ENCODE measurements around the gene MBD1.

Gene MBD1

DNA sequence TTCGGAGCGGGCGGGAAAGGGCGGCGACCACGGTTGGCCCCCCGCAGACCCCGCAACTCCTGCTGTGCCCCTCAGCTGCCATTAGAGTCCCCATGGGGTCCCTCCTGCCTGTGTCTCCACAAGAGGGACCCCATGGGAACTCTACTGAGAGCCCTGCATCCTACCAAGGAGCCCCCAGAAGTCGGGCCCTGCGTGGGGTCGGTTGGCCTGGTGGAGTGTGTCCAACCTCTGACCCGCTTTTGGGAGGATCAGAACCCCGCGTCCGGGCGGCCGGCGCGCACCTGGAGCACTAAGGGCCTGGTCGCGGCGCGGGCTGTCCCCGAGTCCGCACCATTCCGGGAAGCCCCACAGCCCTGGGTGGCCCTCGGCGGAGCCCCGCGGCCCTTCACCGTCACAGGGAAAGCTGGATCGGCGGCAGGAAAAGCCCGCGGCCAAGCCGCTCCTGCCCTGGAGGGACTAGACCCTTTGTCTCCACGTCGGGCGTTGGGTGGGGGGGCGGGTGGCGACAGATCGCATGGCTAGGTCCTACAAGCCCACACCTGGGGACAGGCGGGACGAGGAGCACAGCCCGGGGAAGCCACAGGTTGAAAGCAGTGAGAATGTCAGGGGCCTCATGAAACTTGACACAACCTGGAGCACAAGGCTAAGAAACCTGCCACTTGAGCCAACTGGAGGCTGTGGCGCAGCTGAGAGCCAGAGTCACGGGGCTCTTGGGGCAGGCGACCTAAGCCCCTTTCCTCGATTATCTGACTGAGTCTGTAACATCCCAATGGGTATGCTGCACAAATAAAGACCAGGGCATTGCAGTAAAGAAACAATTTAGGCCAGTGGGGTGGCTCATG, 17.3 kb upstream of the MBD1 start:
- no peaks in the 10 kb centered on the region for H3K27me3 ChIP-seq (replicated peaks; ENCODE audit: insufficient read depth, low read length)
- no peaks in the 10 kb centered on the region for H3K9me3 ChIP-seq (replicated peaks; ENCODE audit: insufficient read depth, low read length)
- no peaks in the 10 kb centered on the region for H3K36me3 ChIP-seq (replicated peaks; ENCODE audit: insufficient read depth, low read length)
- no peak for DNase-seq
- H3F3A ChIP-seq (ENCODE audit: insufficient read depth, low read length) = no peaks in the 10 kb centered on the region
- H3K4me1 ChIP-seq (ENCODE audit: low read length) = no peaks in the 10 kb centered on the region
- no peak for TF ChIP-seq CTCF (IDR thresholded peaks at IDR 0.05; ENCODE audit: low read length)
- H2AFZ ChIP-seq (ENCODE audit: low read length) = no peak overlapping the region
- H3K79me2 ChIP-seq (ENCODE audit: low read length) = no peaks in the 10 kb centered on the region
- H3K27ac ChIP-seq (ENCODE audit: low read length) = no peak overlapping the region
- H4K20me1 ChIP-seq (ENCODE audit: insufficient read depth, low read length) = no peaks in the 10 kb centered on the region
- H3K4me3 ChIP-seq (ENCODE audit: low read length) = peak overlapping the region; percentile 49
- H3K4me2 ChIP-seq (ENCODE audit: low read depth, low read length) = peak overlapping the region; percentile 78; the same call in 1 of the 2 replicates
- no peak overlapping the region; the same call in 1 of the 2 replicates for H3K9ac ChIP-seq (ENCODE audit: low read length)
- no peaks in the 10 kb centered on the region for H3K9me2 ChIP-seq (replicated peaks; ENCODE audit: insufficient read depth, low read length)

DNA sequence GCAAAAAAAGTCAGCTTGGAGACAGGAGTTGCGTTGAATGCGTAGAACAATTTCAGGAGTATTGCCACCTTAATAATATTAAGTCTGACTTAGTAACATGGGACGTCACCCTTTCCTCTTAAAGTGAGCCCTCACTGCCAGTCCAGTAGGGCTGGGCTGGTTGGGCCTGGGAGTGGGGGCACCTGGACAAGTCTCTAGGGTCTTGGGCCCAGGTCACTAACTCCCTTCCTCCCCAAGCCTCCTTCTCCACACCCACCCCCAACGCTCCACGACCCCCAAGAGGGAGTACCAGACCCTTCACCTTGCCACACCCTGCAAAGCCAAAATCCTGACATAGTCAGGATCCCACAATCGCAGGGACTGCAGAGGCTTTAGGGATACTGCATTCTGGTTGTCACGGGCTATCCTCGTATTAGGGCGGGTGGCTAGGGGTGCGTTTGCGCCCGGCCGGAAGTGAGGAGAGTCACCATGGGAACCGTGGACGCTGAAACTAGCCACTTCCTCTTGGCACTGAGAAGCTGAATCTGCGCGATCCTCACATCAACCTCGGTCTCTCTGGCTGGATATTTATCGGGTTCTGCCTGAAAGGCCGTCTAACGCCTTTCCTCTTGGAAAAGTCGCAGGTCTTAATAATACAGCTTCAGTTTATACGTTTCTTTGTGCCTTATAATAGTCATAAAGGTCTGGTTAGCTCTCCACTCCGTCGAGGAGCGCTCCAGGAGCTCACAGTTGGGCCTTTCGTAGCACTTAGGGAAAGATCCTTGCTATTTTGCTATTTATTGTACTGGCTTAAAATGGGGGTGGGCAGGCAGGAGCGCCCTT, 16.5 kb upstream of the MBD1 start:
- TF ChIP-seq EZH2 (optimal IDR thresholded peaks at IDR 0.05; ENCODE audit: low read depth, low read length) (no peak), CTCF (IDR thresholded peaks at IDR 0.05; ENCODE audit: low read length) (no peak), EZH2phosphoT487 (IDR thresholded peaks at IDR 0.05; ENCODE audit: low read length) (no peak)
- H3K4me2 ChIP-seq (ENCODE audit: low read depth, low read length) = peak overlapping the region; percentile 78
- peak overlapping the region; percentile 49 for H3K4me3 ChIP-seq (ENCODE audit: low read length)

DNA sequence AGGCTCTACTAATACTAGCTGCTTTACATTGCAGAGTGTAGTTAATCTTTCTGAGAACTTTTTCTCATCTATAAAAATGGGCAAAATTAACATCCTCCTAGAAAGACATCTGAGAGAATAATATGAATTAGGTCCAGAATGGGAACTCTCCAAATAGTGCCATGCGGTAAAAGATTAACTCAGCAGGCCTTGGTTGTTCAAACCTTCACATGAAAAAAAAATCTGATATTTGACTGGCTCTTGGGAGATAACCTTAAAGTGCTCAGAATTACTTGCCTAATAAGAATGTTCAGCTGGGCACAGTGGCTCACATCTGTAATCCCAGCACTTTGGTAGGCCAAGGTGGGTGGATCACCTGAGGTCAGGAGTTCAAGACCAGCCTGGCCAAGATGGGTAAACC, 11.7 kb upstream of the MBD1 start:
- Histone ChIP-seq H3F3A (ENCODE audit: insufficient read depth, low read length) (no peaks in the 10 kb centered on the region), H3K4me3 (ENCODE audit: low read length) (no peak overlapping the region), H3K36me3 (replicated peaks; ENCODE audit: insufficient read depth, low read length) (no peaks in the 10 kb centered on the region), H3K27me3 (replicated peaks; ENCODE audit: insufficient read depth, low read length) (no peaks in the 10 kb centered on the region), H3K9me3 (replicated peaks; ENCODE audit: insufficient read depth, low read length) (no peaks in the 10 kb centered on the region), H2AFZ (ENCODE audit: low read length) (no peak overlapping the region), H3K9ac (ENCODE audit: low read length) (no peak overlapping the region), H3K27ac (ENCODE audit: low read length) (no peak overlapping the region), H3K79me2 (ENCODE audit: low read length) (no peaks in the 10 kb centered on the region), H4K20me1 (ENCODE audit: insufficient read depth, low read length) (no peaks in the 10 kb centered on the region), H3K9me2 (replicated peaks; ENCODE audit: insufficient read depth, low read length) (no peaks in the 10 kb centered on the region), H3K4me1 (ENCODE audit: low read length) (no peaks in the 10 kb centered on the region), H3K4me2 (ENCODE audit: low read depth, low read length) (no peak overlapping the region)
- no peak for DNase-seq
- no peak for TF ChIP-seq EZH2 (optimal IDR thresholded peaks at IDR 0.05; ENCODE audit: low read depth, low read length)
- TF ChIP-seq CTCF (IDR thresholded peaks at IDR 0.05; ENCODE audit: low read length) = no peak
- no peak for TF ChIP-seq EZH2phosphoT487 (IDR thresholded peaks at IDR 0.05; ENCODE audit: low read length)

More for the DNA sequence above, 16.5 kb upstream of the MBD1 start:
- H3K36me3 ChIP-seq (replicated peaks; ENCODE audit: insufficient read depth, low read length) = no peaks in the 10 kb centered on the region
- no peaks in the 10 kb centered on the region for H4K20me1 ChIP-seq (ENCODE audit: insufficient read depth, low read length)
- peak overlapping the region; percentile 8; the same call in 1 of the 2 replicates for H3K9ac ChIP-seq (ENCODE audit: low read length)
- H3K4me1 ChIP-seq (ENCODE audit: low read length) = no peaks in the 10 kb centered on the region
- H3K27ac ChIP-seq (ENCODE audit: low read length) = no peak overlapping the region
- DNase-seq = peak; percentile 89
- H2AFZ ChIP-seq (ENCODE audit: low read length) = peak overlapping the region; percentile 80
- H3F3A ChIP-seq (ENCODE audit: insufficient read depth, low read length) = no peaks in the 10 kb centered on the region
- no peaks in the 10 kb centered on the region for H3K9me3 ChIP-seq (replicated peaks; ENCODE audit: insufficient read depth, low read length)
- no peaks in the 10 kb centered on the region for H3K9me2 ChIP-seq (replicated peaks; ENCODE audit: insufficient read depth, low read length)
- H3K79me2 ChIP-seq (ENCODE audit: low read length) = no peaks in the 10 kb centered on the region
- H3K27me3 ChIP-seq (replicated peaks; ENCODE audit: insufficient read depth, low read length) = no peaks in the 10 kb centered on the region
